SH-SY5Y (cell line): ENCODE results near the gene GSTP1.

Source experiments
- GATA2 ChIP-seq: IDR thresholded peaks from 2 replicates; pipeline ENCODE4 v1.6.1; 2011; ENCODE audit warnings: mild to moderate bottlenecking, low read depth, low read length
- GATA3 ChIP-seq: IDR thresholded peaks from 2 replicates; pipeline ENCODE4 v1.6.1; 2011; ENCODE audit warnings: low read depth, mild to moderate bottlenecking, low read length, moderate library complexity

DNA sequence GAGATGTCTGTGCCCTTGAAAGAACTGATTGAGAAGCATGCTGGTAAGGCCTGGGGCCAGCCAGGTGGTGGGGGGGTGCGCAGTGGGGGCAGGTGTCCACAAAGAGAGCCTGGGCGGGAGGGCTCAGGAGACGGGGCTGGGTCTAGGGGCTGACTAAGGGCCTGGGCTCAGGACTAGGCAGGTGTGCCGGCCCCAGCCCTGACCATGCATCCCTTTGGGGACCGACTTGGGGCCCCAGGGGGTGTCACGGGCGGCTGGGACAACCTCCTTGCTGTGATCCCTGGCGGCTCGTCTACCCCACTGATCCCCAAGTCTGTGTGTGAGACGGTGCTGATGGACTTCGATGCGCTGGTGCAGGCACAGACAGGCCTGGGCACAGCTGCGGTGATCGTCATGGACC is 27.6 kb downstream of the GSTP1 start:
- TF ChIP-seq GATA2 (no peak), GATA3 (no peak)
